NCI-H2227 (cell line): ENCODE data around the gene POM121L2.

Experiments used
- DNase-seq: peaks from one replicate; lab custom pipeline; 2025; ENCODE audit not compliant: unreplicated experiment; lab: John Stamatoyannopoulos, UW

POM121L2 gene

DNA sequence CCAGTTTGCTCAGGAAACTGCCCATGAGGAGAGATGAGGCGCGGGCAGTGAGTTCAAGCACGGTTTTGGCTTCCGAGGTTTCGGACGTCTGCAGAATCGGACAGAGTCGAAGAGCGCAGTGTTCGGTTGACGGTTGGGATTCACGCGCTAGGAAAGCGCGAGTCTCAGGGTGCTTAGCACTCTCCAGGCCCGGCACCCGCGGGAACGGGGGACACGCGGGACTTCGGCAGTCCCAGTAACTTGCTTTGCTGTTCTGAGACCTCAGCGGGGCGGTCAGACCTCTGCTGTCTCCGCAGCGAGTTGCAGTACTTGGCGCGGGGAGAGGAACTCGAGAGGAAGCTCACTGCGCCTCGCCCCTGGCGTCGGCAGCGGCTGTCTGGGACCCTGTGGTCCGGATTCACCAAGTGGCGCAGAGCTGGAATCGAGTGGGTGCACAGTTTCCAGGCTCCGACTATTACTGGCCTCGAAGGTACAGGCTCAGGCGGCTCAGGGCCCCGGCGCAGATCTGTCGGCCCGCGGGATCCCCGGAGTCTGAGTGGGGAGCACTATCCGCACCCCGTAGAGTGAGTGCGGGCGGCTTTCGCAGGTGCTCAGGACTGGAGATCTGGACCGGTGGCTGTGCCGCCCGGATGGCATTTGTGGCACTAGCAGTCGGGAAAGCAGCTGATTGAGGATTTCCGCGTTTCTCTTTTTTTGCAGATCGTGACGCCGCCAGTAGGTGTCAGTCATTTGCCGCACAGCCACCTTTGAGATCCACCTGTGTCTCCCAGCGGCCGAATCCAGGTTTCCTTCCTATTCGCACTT lies at the start of gene POM121L2:
TSS of gene POM121L2 (minus strand) at position 128 of the 804 bp plus-strand sequence. CDS start at position 25, 103 bp downstream.
- DNase-seq, result peak; percentile 68

DNA sequence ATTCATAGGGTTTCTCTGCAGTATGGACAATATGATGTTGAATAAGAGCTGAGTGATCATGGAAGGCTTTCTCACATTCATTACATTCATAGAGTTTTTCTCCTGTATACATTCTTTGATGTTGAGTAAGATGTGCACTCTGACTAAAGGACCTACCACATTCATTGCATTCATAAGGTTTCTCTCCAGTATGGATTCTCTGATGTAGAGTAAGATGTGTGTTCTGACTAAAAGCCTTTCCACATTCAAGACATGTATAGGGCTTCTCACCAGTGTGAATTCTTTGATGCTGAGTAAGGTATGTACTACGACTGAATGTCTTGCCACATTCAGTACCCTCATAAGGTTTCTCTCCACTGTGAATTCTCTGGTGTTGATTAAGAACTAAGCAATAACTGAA lies 47.2 kb upstream of the POM121L2 start:
- no peak for DNase-seq

DNA sequence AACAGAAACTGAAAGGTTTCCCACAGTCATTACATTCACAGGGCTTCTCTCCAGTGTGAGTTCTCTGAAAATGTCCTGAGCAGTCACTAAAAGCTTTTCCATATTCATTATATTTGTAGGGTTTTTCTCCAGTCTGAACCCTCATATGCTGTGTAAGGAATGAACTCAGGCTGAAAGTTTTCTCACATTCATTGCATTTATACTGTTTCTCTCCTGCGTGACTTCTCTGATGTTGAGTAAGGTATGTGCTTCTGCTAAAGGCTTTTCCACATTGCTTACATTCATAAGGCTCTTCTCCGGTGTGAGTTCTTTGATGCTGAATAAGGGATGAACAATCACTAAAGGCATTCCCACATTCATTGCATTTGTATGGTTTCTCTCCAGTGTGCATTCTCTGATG lies 46.7 kb upstream of the POM121L2 start:
- DNase-seq, result no peak

DNA sequence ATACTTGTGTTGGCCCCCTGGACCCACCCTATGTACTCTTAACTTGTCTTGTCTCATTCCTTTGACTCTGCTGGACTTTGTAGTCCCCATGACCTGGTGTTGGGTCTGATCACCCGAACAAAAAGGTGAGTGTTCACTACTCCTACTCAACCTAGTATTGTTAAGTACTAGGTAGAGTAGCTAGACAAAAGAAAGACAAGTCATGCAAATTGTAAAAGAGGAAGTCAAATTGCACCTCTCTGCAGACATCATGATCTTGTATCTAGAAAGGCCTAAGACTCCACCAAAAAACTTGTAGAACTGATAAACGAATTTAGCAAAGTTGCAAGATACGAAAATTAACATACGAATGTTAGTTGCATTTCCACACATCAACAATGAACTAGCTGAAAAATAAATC lies 40.8 kb upstream of the POM121L2 start:
- no peak for DNase-seq

GRCh38 chr6:27334141-27334540 lies 22.1 kb upstream of the POM121L2 start:
- no peak for DNase-seq

DNA sequence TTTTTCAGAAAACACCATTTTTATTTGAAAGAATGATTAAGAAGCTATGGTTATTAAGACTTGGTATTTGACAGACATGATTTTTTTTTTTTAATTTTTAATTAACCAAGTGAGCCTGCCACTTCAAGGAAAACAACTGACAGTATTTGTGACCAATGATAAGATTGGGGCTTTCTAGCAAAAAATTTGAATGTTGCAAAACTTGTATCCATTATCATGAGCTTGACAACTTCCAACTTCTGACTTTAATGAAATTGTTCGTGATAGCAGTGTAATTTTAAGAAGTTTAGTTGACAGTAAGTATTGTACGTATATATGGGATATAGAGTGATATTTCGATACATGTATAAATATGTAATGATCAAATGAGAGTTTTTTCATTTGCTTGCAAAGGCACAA lies 21.6 kb upstream of the POM121L2 start:
- no peak for DNase-seq

- DNase-seq, result peak; percentile 81
Measured at GRCh38 chr6:27332692-27333641, 20.9 kb upstream of the POM121L2 start.

- DNase-seq, result no peak
Measured at GRCh38 chr6:27327023-27327738, 15.1 kb upstream of the POM121L2 start.

GRCh38 chr6:27321901-27322300 lies 9.8 kb upstream of the POM121L2 start:
- no peak for DNase-seq

- DNase-seq, result no peak
Measured at GRCh38 chr6:27321370-27321769, 9.3 kb upstream of the POM121L2 start.

DNA sequence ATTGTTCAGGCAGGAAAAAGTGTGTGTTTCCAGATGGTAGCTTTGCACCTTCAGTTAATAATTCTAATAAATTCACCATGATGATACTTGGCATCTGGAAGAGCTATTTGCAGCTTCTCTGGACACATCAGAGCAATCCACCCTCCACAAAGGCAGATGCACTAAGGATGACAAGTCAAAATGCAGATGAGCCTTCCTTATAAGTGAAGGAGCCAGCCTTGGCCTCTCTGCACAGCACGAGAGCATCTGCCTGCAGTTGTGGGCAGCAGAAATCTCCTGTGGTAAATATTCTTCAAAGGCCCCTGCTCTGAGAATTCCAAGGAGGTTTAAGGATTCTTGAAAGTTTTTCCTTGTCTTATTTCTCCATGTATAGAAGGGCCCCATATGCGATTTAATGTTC lies 6.9 kb upstream of the POM121L2 start:
- no peak for DNase-seq

- DNase-seq, result no peak
Measured at GRCh38 chr6:27314046-27314445, 2.0 kb upstream of the POM121L2 start.

GRCh38 chr6:27312950-27313271 lies 838 bp upstream of the POM121L2 start:
- no peak for DNase-seq

DNA sequence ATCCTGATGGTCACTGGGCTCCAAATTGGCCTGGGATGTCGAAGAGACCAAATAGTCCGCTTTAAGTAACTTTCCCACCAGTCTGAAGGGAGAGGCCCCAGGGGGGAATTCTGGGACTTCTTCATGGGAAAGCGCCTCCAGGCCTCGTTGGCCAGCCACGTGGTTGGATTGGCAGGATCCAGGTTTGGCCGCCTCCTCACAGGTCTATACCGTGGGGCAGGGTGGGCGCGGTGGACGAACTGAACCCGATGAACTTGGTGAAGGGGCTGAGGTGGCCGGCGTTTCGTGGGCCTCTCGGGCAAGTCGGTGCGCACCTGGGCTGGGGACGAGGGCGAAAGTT lies 297 bp downstream of the POM121L2 start:
- no peak for DNase-seq

- no peak for DNase-seq
Measured at GRCh38 chr6:27303613-27304272, 8.3 kb downstream of the POM121L2 start.

DNA sequence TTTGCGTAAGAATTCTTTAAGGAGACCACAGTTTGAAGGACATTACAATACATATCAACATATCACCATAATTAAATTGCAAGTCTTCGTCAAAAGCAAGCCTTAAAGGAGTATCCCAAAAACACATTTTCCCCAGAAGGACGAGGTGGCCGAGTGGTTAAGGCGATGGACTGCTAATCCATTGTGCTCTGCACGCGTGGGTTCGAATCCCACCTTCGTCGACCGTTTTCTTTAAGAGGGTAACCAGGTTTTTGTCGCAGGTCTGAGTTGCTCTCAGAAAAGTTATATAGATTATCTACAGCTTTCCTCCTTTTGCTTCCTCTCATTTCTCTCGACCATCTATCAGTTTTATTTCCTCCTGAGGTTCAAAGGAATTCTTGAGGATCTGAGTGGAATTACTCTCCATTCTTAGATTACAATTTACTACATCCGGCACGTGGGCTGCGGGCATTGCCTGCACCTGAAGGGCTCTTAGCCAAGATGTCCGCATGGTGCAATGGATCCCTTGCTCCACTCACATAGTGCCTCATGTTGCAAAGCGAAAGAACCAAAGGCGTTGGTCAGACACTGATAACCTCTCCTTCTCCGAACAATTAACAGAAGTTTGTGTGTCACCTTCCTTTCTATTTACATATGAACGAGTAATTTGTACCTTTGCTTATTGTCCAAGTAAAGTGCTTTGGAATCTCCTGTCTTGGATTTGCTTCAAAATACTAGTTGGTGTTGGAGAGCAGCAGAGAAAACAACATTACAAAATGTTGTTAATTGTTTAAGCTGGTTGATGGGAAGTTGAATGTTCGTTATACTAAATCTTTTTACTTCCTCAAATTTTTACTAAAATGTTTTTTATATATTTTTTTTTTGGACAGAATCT lies 14.0 kb downstream of the POM121L2 start:
- DNase-seq, result peak; percentile 60

- DNase-seq, result no peak
Measured at GRCh38 chr6:27297484-27297856, 14.6 kb downstream of the POM121L2 start.

- DNase-seq, result no peak
Measured at GRCh38 chr6:27296106-27296783, 15.8 kb downstream of the POM121L2 start.

DNA sequence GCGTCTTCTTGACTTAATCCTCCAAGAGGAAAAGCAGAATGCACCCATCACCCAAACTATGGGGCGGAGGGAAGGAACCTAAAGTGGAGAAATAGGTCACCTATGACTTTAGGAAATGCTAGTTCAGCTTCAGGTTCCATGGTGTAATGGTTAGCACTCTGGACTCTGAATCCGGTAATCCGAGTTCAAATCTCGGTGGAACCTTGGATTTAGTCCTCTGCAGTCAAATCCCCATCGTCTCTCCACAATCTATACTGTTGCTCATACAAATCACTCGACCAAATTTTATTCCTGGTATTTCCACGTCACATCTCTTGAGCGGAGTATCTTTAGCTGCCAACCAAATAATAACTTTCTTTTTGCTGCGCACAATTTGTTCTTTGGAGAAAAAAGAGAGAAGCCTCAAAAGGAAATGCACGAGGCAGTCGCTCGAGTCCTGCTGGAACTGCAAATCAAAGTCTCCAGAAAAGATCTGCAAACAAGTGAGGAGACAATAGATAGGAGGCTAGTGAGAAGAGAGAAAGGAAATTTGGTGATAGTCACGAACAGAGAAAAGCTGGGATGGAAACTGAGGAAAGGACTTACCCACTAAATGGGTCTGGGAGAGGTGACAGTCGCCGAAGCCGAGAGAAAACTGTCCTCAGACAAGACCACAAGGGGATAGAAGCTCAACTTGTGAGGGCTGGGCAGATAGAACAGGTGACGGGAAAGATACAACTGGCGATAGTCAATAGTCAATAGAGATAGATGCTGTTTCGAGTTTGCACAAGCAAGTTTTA lies 16.6 kb downstream of the POM121L2 start:
- DNase-seq, result peak; percentile 64
